Measurements from ENCODE around the gene TEKT4.

GRCh38 chr2:94869131-94869530 lies 2.1 kb upstream of the TEKT4 start:
- TF ChIP-seq CTCF (IDR thresholded peaks at IDR 0.05; ENCODE audit: extremely low read depth in 1 of 2, insufficient read depth in 1 of 2, low read depth in 1 of 2, low read length in 2 of 2) (no peak), JUN (IDR thresholded peaks at IDR 0.05; ENCODE audit: borderline replicate concordance, insufficient read depth, insufficient read length, low read depth) (no peak), MAX (IDR thresholded peaks at IDR 0.05; ENCODE audit: insufficient read depth, insufficient read length) (no peak), POLR2AphosphoS5 (IDR thresholded peaks at IDR 0.05; ENCODE audit: insufficient read depth, low read depth, low read length) (no peak), EZH2 (IDR thresholded peaks at IDR 0.05; ENCODE audit: borderline replicate concordance, low read depth, low read length, severe bottlenecking) (no peak)

All from endothelial cell of umbilical vein (primary cell).